KMS-11 (cell line): ENCODE measurements around the gene PAQR8.

ENCODE experiments used
- H2AFZ ChIP-seq: fragments of 200-600 bp; sonication (generic); 2 replicates; pipeline ENCODE4 v1.6.1; 2016; ENCODE audit warnings: antibody characterized with exemption, mixed run types, low read depth
- H3K27ac ChIP-seq: fragments of 200-600 bp; sonication (generic); 2 replicates; pipeline ENCODE4 v1.6.1; 2016; ENCODE audit warnings: mild to moderate bottlenecking, mixed run types
- H3K27me3 ChIP-seq: fragments of 200-600 bp; sonication (generic); 2 replicates; pipeline ENCODE4 v1.6.1; 2017; ENCODE audit warnings: mild to moderate bottlenecking, low read depth, mixed run types, moderate library complexity; ENCODE audit not compliant: insufficient read depth
- H3K36me3 ChIP-seq: fragments of 200-600 bp; sonication (generic); 2 replicates; pipeline ENCODE4 v1.6.1; 2017; ENCODE audit warnings: mild to moderate bottlenecking, mixed run types; ENCODE audit not compliant: insufficient read depth
- H3K4me1 ChIP-seq: fragments of 200-600 bp; sonication (generic); 2 replicates; pipeline ENCODE4 v1.6.1; 2016; ENCODE audit warnings: mild to moderate bottlenecking, low read depth, mixed run types; ENCODE audit not compliant: poor library complexity, severe bottlenecking
- H3K4me2 ChIP-seq: fragments of 200-600 bp; sonication (generic); 2 replicates; pipeline ENCODE4 v1.7.0; 2016; ENCODE audit warnings: mild to moderate bottlenecking, mixed run types
- H3K4me3 ChIP-seq: fragments of 200-600 bp; sonication (generic); IDR thresholded peaks from 2 replicates; pipeline ENCODE4 v1.6.1; 2017; ENCODE audit warnings: low read depth, low read length, mixed read lengths; ENCODE audit not compliant: insufficient read depth
- H3K79me2 ChIP-seq: fragments of 200-600 bp; sonication (generic); 2 replicates; pipeline ENCODE4 v1.6.1; 2016; ENCODE audit warnings: low read depth, mixed run types; ENCODE audit not compliant: insufficient read depth
- H3K9ac ChIP-seq: fragments of 200-600 bp; sonication (generic); 2 replicates; pipeline ENCODE4 v1.6.1; 2016; ENCODE audit warnings: mild to moderate bottlenecking, mixed run types
- H4K20me1 ChIP-seq: fragments of 200-600 bp; sonication (generic); 2 replicates; pipeline ENCODE4 v1.6.1; 2016; ENCODE audit warnings: mild to moderate bottlenecking, mixed run types; ENCODE audit not compliant: insufficient read depth
- CTCF ChIP-seq: fragments of 200-600 bp; sonication (generic); conservative IDR thresholded peaks from 2 replicates; pipeline ENCODE4 v1.6.1; 2017; ENCODE audit warnings: low read depth, mild to moderate bottlenecking, antibody characterized with exemption, low read length, moderate library complexity, mixed read lengths

Gene PAQR8, protein sequence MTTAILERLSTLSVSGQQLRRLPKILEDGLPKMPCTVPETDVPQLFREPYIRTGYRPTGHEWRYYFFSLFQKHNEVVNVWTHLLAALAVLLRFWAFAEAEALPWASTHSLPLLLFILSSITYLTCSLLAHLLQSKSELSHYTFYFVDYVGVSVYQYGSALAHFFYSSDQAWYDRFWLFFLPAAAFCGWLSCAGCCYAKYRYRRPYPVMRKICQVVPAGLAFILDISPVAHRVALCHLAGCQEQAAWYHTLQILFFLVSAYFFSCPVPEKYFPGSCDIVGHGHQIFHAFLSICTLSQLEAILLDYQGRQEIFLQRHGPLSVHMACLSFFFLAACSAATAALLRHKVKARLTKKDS

GRCh38 chr6:52361945-52362442 is at the start of gene PAQR8:
TSS of gene PAQR8 (plus strand) at chr6:52362151. CDS start at chr6:52403214, 41,063 bp downstream.
- no peaks in the 10 kb centered on the region for H3K27me3 ChIP-seq
- H2AFZ ChIP-seq, result peak within 1 kb of the TSS; percentile 96
- H3K9ac ChIP-seq, result peak within 1 kb of the TSS; percentile 80
- H3K4me2 ChIP-seq, result peak within 1 kb of the TSS; percentile 76
- H3K27ac ChIP-seq, result no peak within 1 kb of the TSS; the same call in 1 of the 2 replicates
- TF ChIP-seq CTCF, result no peak
- H3K4me1 ChIP-seq, result peaks cover 7% of the 10 kb centered on the region
- H3K4me3 ChIP-seq, result no peak within 1 kb of the TSS
- H3K36me3 ChIP-seq, result no peaks in the 10 kb centered on the region
- no peaks in the 10 kb centered on the region for H4K20me1 ChIP-seq
- no peaks in the 10 kb centered on the region; the same call in 1 of the 2 replicates for H3K79me2 ChIP-seq

DNA sequence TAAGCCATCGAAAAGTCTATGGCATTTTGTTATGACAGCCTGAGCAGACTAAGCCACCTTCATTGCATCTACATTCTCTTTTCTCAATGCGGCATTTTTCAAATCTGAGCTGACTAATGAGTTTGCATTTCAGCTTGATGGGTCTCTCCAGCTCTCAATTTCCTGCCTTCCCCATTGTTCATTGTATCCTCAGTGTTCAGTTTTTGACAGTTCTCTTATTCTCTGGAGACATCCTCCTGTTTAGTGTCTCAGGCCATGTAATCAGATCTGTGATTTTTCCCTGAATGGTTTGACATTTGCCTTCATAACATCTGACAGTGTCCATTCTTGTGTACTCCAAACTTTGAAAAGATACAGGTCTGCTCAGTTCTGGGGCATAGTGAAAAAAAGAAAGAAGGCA is 49.5 kb upstream of the PAQR8 start:
- no peaks in the 10 kb centered on the region for H3K27me3 ChIP-seq
- no peaks in the 10 kb centered on the region for H3K36me3 ChIP-seq
- no peak overlapping the region for H3K27ac ChIP-seq
- H3K4me2 ChIP-seq, result no peak overlapping the region
- H2AFZ ChIP-seq, result no peak overlapping the region
- H4K20me1 ChIP-seq, result no peaks in the 10 kb centered on the region
- H3K4me1 ChIP-seq, result peaks cover 27% of the 10 kb centered on the region
- no peak for TF ChIP-seq CTCF
- H3K4me3 ChIP-seq, result no peak overlapping the region
- no peaks in the 10 kb centered on the region for H3K79me2 ChIP-seq
- no peak overlapping the region for H3K9ac ChIP-seq

DNA sequence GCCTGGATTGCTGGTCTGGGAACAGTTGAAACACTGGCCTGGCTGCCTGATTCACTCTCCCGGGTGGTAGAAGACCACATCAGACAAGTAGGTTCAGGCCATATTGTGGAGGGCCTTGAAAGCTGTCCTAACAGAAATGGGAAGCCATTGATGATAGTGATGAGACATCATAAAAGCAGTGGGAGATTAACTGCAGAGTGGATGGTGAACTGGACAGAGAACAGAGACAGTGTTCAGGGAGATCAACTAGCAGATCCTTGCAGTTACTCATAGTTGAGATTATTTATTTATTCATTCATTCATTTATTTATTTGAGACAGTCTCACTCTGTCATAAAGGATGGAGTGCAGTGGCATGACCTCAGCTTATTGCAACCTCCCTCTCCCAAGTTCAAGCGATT is 47.2 kb upstream of the PAQR8 start:
- no peaks in the 10 kb centered on the region for H4K20me1 ChIP-seq
- H3K4me3 ChIP-seq, result no peak overlapping the region
- H3K79me2 ChIP-seq, result no peaks in the 10 kb centered on the region
- H3K27ac ChIP-seq, result no peak overlapping the region
- no peaks in the 10 kb centered on the region for H3K27me3 ChIP-seq
- no peaks in the 10 kb centered on the region for H3K36me3 ChIP-seq
- no peak overlapping the region for H3K9ac ChIP-seq
- peaks cover 29% of the 10 kb centered on the region for H3K4me1 ChIP-seq
- no peak overlapping the region for H2AFZ ChIP-seq
- no peak overlapping the region for H3K4me2 ChIP-seq
- no peak for TF ChIP-seq CTCF

DNA sequence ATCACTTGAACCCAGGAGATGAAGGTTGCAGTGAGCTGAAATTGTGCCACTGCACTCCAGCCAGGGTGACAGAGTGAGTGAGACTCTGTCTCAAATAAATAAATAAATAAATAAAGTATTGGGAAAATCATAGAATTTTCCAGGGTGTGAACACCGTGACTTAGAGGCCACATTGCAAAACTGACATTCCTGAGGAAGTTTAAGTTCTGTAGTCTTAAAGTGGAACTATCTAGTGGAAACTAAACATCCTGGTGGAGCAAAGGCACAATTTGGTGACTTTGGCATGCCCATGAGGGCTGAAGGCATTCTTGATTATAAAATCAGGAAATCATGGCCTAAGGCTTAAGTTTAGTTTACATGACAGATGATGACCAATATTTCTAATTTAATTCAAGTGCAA is 44.7 kb upstream of the PAQR8 start:
- Histone ChIP-seq H3K27ac (no peak overlapping the region; the same call in 1 of the 2 replicates), H4K20me1 (no peaks in the 10 kb centered on the region), H3K79me2 (no peaks in the 10 kb centered on the region), H2AFZ (no peak overlapping the region), H3K36me3 (no peaks in the 10 kb centered on the region), H3K4me3 (no peak overlapping the region), H3K27me3 (no peaks in the 10 kb centered on the region), H3K4me1 (peaks cover 29% of the 10 kb centered on the region), H3K4me2 (peak overlapping the region; percentile 30; the same call in 1 of the 2 replicates), H3K9ac (no peak overlapping the region)
- no peak for TF ChIP-seq CTCF
